ENCODE results near the gene CEP112.
"Not testable (repeated sequence)": the region's sequence is repeated elsewhere in the genome, so short reads cannot be mapped to it uniquely, and the experiment has no call there.

The CEP112 gene

GRCh38 chr17:65759532-65759931, 432.4 kb downstream of the CEP112 start:
- no peak for DNase-seq

GRCh38 chr17:65756760-65757159, 435.2 kb downstream of the CEP112 start:
- DNase-seq: no peak

- DNase-seq: no peak
Measured at GRCh38 chr17:65755799-65756198, 436.1 kb downstream of the CEP112 start.

GRCh38 chr17:65754630-65755029, 437.3 kb downstream of the CEP112 start:
- no peak for DNase-seq

GRCh38 chr17:65754081-65754480, 437.9 kb downstream of the CEP112 start:
- no peak for DNase-seq

GRCh38 chr17:65753348-65753747, 438.6 kb downstream of the CEP112 start:
- DNase-seq: no peak

GRCh38 chr17:65751263-65751662, 440.7 kb downstream of the CEP112 start:
- no peak for DNase-seq

- DNase-seq: peak; percentile 56
Measured at GRCh38 chr17:65750631-65751115, 441.3 kb downstream of the CEP112 start.

- DNase-seq: no peak
Measured at GRCh38 chr17:65750166-65750565, 441.8 kb downstream of the CEP112 start.

GRCh38 chr17:65749479-65749878, 442.5 kb downstream of the CEP112 start:
- DNase-seq: no peak

GRCh38 chr17:65745241-65745640, 446.7 kb downstream of the CEP112 start:
- no peak for DNase-seq

GRCh38 chr17:65743308-65743655, 448.7 kb downstream of the CEP112 start:
- no peak for DNase-seq

GRCh38 chr17:65742403-65743307, 449.3 kb downstream of the CEP112 start:
- no peak for DNase-seq

GRCh38 chr17:65741710-65742109, 450.2 kb downstream of the CEP112 start:
- DNase-seq: no peak

- no peak for DNase-seq
Measured at GRCh38 chr17:65739034-65739433, 452.9 kb downstream of the CEP112 start.

GRCh38 chr17:65737451-65737850, 454.5 kb downstream of the CEP112 start:
- DNase-seq: no peak

- DNase-seq: no peak
Measured at GRCh38 chr17:65733314-65733713, 458.6 kb downstream of the CEP112 start.

- not testable (repeated sequence) for DNase-seq
Measured at GRCh38 chr17:65732667-65733066, 459.3 kb downstream of the CEP112 start.

GRCh38 chr17:65730711-65731169, 461.2 kb downstream of the CEP112 start:
- DNase-seq: no peak

GRCh38 chr17:65729207-65729606, 462.7 kb downstream of the CEP112 start:
- DNase-seq: no peak

GRCh38 chr17:65727832-65728231, 464.1 kb downstream of the CEP112 start:
- no peak for DNase-seq

GRCh38 chr17:65727246-65727645, 464.7 kb downstream of the CEP112 start:
- no peak for DNase-seq

- DNase-seq: no peak
Measured at GRCh38 chr17:65723431-65724151, 468.3 kb downstream of the CEP112 start.

- DNase-seq: no peak
Measured at GRCh38 chr17:65718601-65719000, 473.3 kb downstream of the CEP112 start.

Data from NCI-H2081 treated with DMSO at 0.1 percent for 48 hours (cell line).